Keratinocyte (primary cell): ENCODE results near the gene PSMD14.

Experiments
- CTCF ChIP-seq, 3 experiments: IDR thresholded peaks in 1 of 3; conservative IDR thresholded peaks in 1 of 3; optimal IDR thresholded peaks in 1 of 3; 2 replicates in 2 of 3; 3 replicates in 1 of 3; pipeline versions ENCODE3 to v1.5.1; 2011; ENCODE audit warnings: low read length in 3 of 3, mild to moderate bottlenecking in 3 of 3, moderate library complexity in 2 of 3, control low read depth in 1 of 3, inconsistent platforms in 1 of 3; ENCODE audit not compliant: insufficient read depth in 2 of 3; ENCODE audit errors: extremely low read depth in 1 of 3
- EZH2 ChIP-seq: IDR thresholded peaks from one replicate; pipeline ENCODE4 v1.6.1; 2012; ENCODE audit warnings: inconsistent platforms, mild to moderate bottlenecking, low read length, moderate library complexity

- no peak for TF ChIP-seq CTCF (optimal IDR thresholded peaks at IDR 0.05 in 1 of 3, IDR thresholded peaks at IDR 0.05 in 1 of 3, conservative IDR thresholded peaks at IDR 0.05 in 1 of 3; ENCODE audit: extremely low read depth in 1 of 3, insufficient read depth in 2 of 3, low read length in 3 of 3)
- TF ChIP-seq EZH2, result no peak
Measured at GRCh38 chr2:161355983-161356382, 47.8 kb downstream of the PSMD14 start.
